PC-3 (cell line): ENCODE measurements around the gene FAM117B. TPM values are rescaled to one million over a fixed set of nuclear protein-coding genes. Genes with fewer than 3 reads are reported as not detected.
"Not testable (repeated sequence)": the region's sequence is repeated elsewhere in the genome, so short reads cannot be mapped to it uniquely, and the experiment has no call there.

Experiments used
- ATAC-seq: fragments of 200-7000 bp; cut with Tn5 transposase; 2 replicates; pipeline ENCODE4 v1.9.1; 2020; ENCODE audit warnings: mild to moderate bottlenecking, moderate library complexity
- BruUV-seq: library from RNA; stranded (reverse); fragments of 400-500 nt; replicated peaks from 2 replicates; lab custom pipeline; 2021; lab: Mats Ljungman, UMichigan
- CTCF ChIA-PET: fragments of 300-600 bp; sonication (Branson Sonifier 250); formaldehyde crosslinking; loops from one replicate; lab custom pipeline; 2022; ENCODE audit warnings: antibody characterized with exemption; lab: Charles Lee
- POLR2A ChIA-PET: fragments of 300-600 bp; sonication (Branson Sonifier 250); formaldehyde crosslinking; loops from one replicate; lab custom pipeline; 2022; ENCODE audit warnings: antibody characterized with exemption; ENCODE audit not compliant: unreplicated experiment; lab: Charles Lee
- DNase-seq: peaks from one replicate; pipeline ENCODE4 v3.0.0-alpha.2; 2015
- H2AFZ ChIP-seq: fragments of 300-600 bp; sonication (generic); 2 replicates; pipeline ENCODE4 v1.6.0; 2016; ENCODE audit warnings: antibody characterized with exemption, low read length
- H3F3A ChIP-seq: fragments of 300-600 bp; sonication (generic); one replicate; pipeline ENCODE4 v1.6.0; 2017; ENCODE audit warnings: antibody characterized with exemption, low read length, control low read depth, mild to moderate bottlenecking; ENCODE audit not compliant: unreplicated experiment
- H3K27ac ChIP-seq: fragments of 300-600 bp; sonication (generic); 2 replicates; pipeline ENCODE4 v1.5.1; 2016; ENCODE audit warnings: mild to moderate bottlenecking, low read length
- H3K27me3 ChIP-seq: fragments of 300-600 bp; sonication (generic); 2 replicates; pipeline ENCODE4 v1.6.1; 2016; ENCODE audit warnings: low read length, mixed read lengths
- H3K36me3 ChIP-seq: fragments of 300-600 bp; sonication (generic); 2 replicates; pipeline ENCODE4 v1.6.1; 2016; ENCODE audit warnings: low read depth, mixed run types, low read length, mixed read lengths
- H3K4me1 ChIP-seq: fragments of 300-600 bp; sonication (generic); 2 replicates; pipeline ENCODE4 v1.5.1; 2016; ENCODE audit warnings: low read length; ENCODE audit not compliant: insufficient read depth
- H3K4me2 ChIP-seq: fragments of 300-600 bp; sonication (generic); 2 replicates; pipeline ENCODE4 v1.6.0; 2016; ENCODE audit warnings: low read length
- H3K4me3 ChIP-seq: fragments of 300-600 bp; sonication (generic); 2 replicates; pipeline ENCODE4 v1.5.1; 2016; ENCODE audit warnings: mild to moderate bottlenecking, low read length, mixed read lengths
- H3K79me2 ChIP-seq: fragments of 300-600 bp; sonication (generic); 2 replicates; pipeline ENCODE4 v1.6.1; 2017; ENCODE audit warnings: low read length, mixed read lengths
- H3K9ac ChIP-seq: fragments of 300-600 bp; sonication (generic); 2 replicates; pipeline ENCODE4 v1.6.0; 2016; ENCODE audit warnings: mild to moderate bottlenecking, low read length
- H3K9me2 ChIP-seq: fragments of 300-600 bp; sonication (generic); replicated peaks from 2 replicates; pipeline ENCODE4 v1.6.1; 2016; ENCODE audit warnings: mixed run types, low read length, mixed read lengths
- H3K9me3 ChIP-seq: fragments of 300-600 bp; sonication (generic); 2 replicates; pipeline ENCODE4 v1.6.1; 2016; ENCODE audit warnings: low read length, mixed read lengths
- H4K20me1 ChIP-seq: fragments of 300-600 bp; sonication (generic); 2 replicates; pipeline ENCODE4 v1.6.1; 2016; ENCODE audit warnings: low read length, mixed read lengths
- CTCF ChIP-seq: fragments of 300-600 bp; sonication (generic); conservative IDR thresholded peaks from 2 replicates; pipeline ENCODE4 v1.5.1; 2017; ENCODE audit warnings: antibody characterized with exemption, low read depth, mild to moderate bottlenecking, low read length
- EZH2 ChIP-seq: fragments of 300-600 bp; sonication (generic); IDR thresholded peaks from one replicate; pipeline ENCODE4 v1.6.1; 2017; ENCODE audit warnings: antibody characterized with exemption, mild to moderate bottlenecking, low read length; ENCODE audit not compliant: unreplicated experiment
- EZH2phosphoT487 ChIP-seq: fragments of 300-600 bp; sonication (generic); IDR thresholded peaks from 2 replicates; pipeline ENCODE4 v1.6.1; 2018; ENCODE audit warnings: mild to moderate bottlenecking, antibody characterized with exemption, low read length, borderline replicate concordance
- intact Hi-C: fragments of 100-400 bp; cut with micrococcal nuclease; formaldehyde crosslinking; loops from 2 replicates; pipeline ENCODE4 v1.9.0; 2023
- total RNA-seq: library from RNA; depleted of rRNA; stranded (reverse); fragments of >200 nt; gene quantifications from 2 replicates; pipeline ENCODE4 v1.2.3, GENCODE V29; 2014

FAM117B gene
- total RNA-seq, 1 experiment from 2014 or later, result 2.2 TPM

- Histone ChIP-seq H3F3A (no peaks in the 10 kb centered on the region), H3K79me2 (no peaks in the 10 kb centered on the region), H3K9me2 (no peaks in the 10 kb centered on the region), H2AFZ (no peak overlapping the region), H3K27ac (no peak overlapping the region), H3K27me3 (no peaks in the 10 kb centered on the region), H3K4me3 (no peak overlapping the region), H3K9me3 (no peaks in the 10 kb centered on the region), H4K20me1 (no peaks in the 10 kb centered on the region), H3K4me1 (0 out of 2 replicates have a peak, but pooled peaks cover 5% of the 10 kb centered on the region), H3K4me2 (no peak overlapping the region), H3K36me3 (no peaks in the 10 kb centered on the region), H3K9ac (no peak overlapping the region)
- ChIA-PET CTCF (no interaction called here), POLR2A (no interaction called here)
- no peak for TF ChIP-seq EZH2phosphoT487
- no peak for TF ChIP-seq CTCF
- no peak for TF ChIP-seq EZH2
- ATAC-seq (no peak), DNase-seq (no peak)
- intact Hi-C loops, result no loop called here
- BruUV-seq, result no TSS peak
Observed at GRCh38 chr2:202797944-202798343, 163.2 kb downstream of the FAM117B start.

GRCh38 chr2:202805911-202806310, 171.1 kb downstream of the FAM117B start:
- H3K27ac ChIP-seq, result not testable (repeated sequence)

GRCh38 chr2:202807431-202808138, 172.8 kb downstream of the FAM117B start:
- peak overlapping the region; percentile 40; the same call in 1 of the 2 replicates for H3K27ac ChIP-seq
- H3K9ac ChIP-seq, BruUV-seq, H3K4me3 ChIP-seq, H3F3A ChIP-seq, POLR2A ChIA-PET, H3K9me3 ChIP-seq, H4K20me1 ChIP-seq, H3K9me2 ChIP-seq, H3K27me3 ChIP-seq, CTCF ChIA-PET, H3K79me2 ChIP-seq, H3K36me3 ChIP-seq: not testable (repeated sequence)
- intact Hi-C loops, result loop anchor here (10.0 kb wide), 1 partner anchor 223 kb away; no protein-coding TSS in a partner anchor
- 0 out of 2 replicates have a peak overlapping the region, but pooled peaks have one; percentile 39 for H2AFZ ChIP-seq
- ATAC-seq (peak; percentile 96), DNase-seq (peak; percentile 88)
- peaks cover 18% of the 10 kb centered on the region for H3K4me1 ChIP-seq
- H3K4me2 ChIP-seq, result peak overlapping the region; percentile 44

More at GRCh38 chr2:202805911-202806310, 171.1 kb downstream of the FAM117B start:
- ATAC-seq, DNase-seq, H3F3A ChIP-seq, H3K9me2 ChIP-seq, H4K20me1 ChIP-seq, H3K9ac ChIP-seq, H3K9me3 ChIP-seq, H3K36me3 ChIP-seq, CTCF ChIA-PET, POLR2A ChIA-PET, H3K4me2 ChIP-seq, H3K27me3 ChIP-seq, H3K79me2 ChIP-seq, H3K4me3 ChIP-seq, H2AFZ ChIP-seq, BruUV-seq: not testable (repeated sequence)
- H3K4me1 ChIP-seq, result peaks cover 18% of the 10 kb centered on the region
- intact Hi-C loops, result loop anchor here (10.0 kb wide), 1 partner anchor 221 kb away; no protein-coding TSS in a partner anchor
